GM21825 (cell line): ENCODE measurements around the gene CCDC188.

ENCODE experiments used
- ATAC-seq: cut with Tn5 transposase; IDR thresholded peaks from one replicate; pipeline ENCODE4 v1.9.1; 2021; ENCODE audit warnings: mild to moderate bottlenecking, moderate library complexity; ENCODE audit not compliant: unreplicated experiment

CCDC188 gene

GRCh38 chr22:20185750-20186149, 34.9 kb upstream of the CCDC188 start:
- ATAC-seq, result no peak

- no peak for ATAC-seq
Measured at GRCh38 chr22:20184501-20185165, 33.8 kb upstream of the CCDC188 start.

GRCh38 chr22:20183823-20184222, 33.0 kb upstream of the CCDC188 start:
- no peak for ATAC-seq

GRCh38 chr22:20183101-20183500, 32.2 kb upstream of the CCDC188 start:
- ATAC-seq, result no peak

GRCh38 chr22:20182365-20182764, 31.5 kb upstream of the CCDC188 start:
- no peak for ATAC-seq

GRCh38 chr22:20181884-20182236, 31.0 kb upstream of the CCDC188 start:
- ATAC-seq, result no peak

GRCh38 chr22:20181194-20181883, 30.5 kb upstream of the CCDC188 start:
- no peak for ATAC-seq

- no peak for ATAC-seq
Measured at GRCh38 chr22:20180640-20181039, 29.8 kb upstream of the CCDC188 start.

GRCh38 chr22:20180245-20180630, 29.4 kb upstream of the CCDC188 start:
- no peak for ATAC-seq

GRCh38 chr22:20179455-20180244, 28.8 kb upstream of the CCDC188 start:
- ATAC-seq, result no peak

GRCh38 chr22:20178915-20179227, 28.0 kb upstream of the CCDC188 start:
- no peak for ATAC-seq

GRCh38 chr22:20178075-20178914, 27.4 kb upstream of the CCDC188 start:
- no peak for ATAC-seq

- ATAC-seq, result no peak
Measured at GRCh38 chr22:20177217-20177911, 26.5 kb upstream of the CCDC188 start.

GRCh38 chr22:20176421-20177085, 25.7 kb upstream of the CCDC188 start:
- no peak for ATAC-seq

GRCh38 chr22:20175597-20175900, 24.7 kb upstream of the CCDC188 start:
- ATAC-seq, result no peak

- no peak for ATAC-seq
Measured at GRCh38 chr22:20174785-20175596, 24.1 kb upstream of the CCDC188 start.

GRCh38 chr22:20173772-20174171, 22.9 kb upstream of the CCDC188 start:
- ATAC-seq, result no peak

- ATAC-seq, result no peak
Measured at GRCh38 chr22:20173246-20173645, 22.4 kb upstream of the CCDC188 start.

GRCh38 chr22:20172141-20172613, 21.3 kb upstream of the CCDC188 start:
- ATAC-seq, result no peak
